Pancreas (tissue), 10 donors: ENCODE data around the gene CDC42BPB. TPM values are rescaled to one million over a fixed set of nuclear protein-coding genes. Genes with fewer than 3 reads are reported as not detected.

ENCODE experiments used
- ATAC-seq, 4 donors: fragments of 200-7000 bp; cut with Tn5 transposase; one replicate each; pipeline versions ENCODE4 v1.8.0 to v1.9.1; 2020; ENCODE audit warnings: mild to moderate bottlenecking in 4 of 4, moderate library complexity in 4 of 4
- DNase-seq, 6 donors: peaks; one replicate each; pipeline ENCODE4 v3.0.0-alpha.2; 2020
- FAIRE-seq: peaks from 2 replicates; lab custom pipeline; 2012; peaks lifted over from hg19 to GRCh38; lab: Jason Lieb, UNC
- H3K27ac ChIP-seq, 4 donors: fragments of 200-600 bp; sonication (generic); 1 replicate in 3 of 4; 2 replicates in 1 of 4; pipeline versions ENCODE4 v1.5.0 to v1.8.0; 2020
- H3K27me3 ChIP-seq, 4 donors: fragments of 200-600 bp; one replicate each; pipeline ENCODE4 v1.8.0; 2021
- H3K36me3 ChIP-seq, 3 donors: fragments of 200-600 bp; sonication (generic) in 1 of 3; one replicate each; pipeline versions ENCODE4 v1.5.0 to v1.8.0; 2020 to 2021
- H3K4me1 ChIP-seq, 3 donors: fragments of 200-600 bp; one replicate each; pipeline ENCODE4 v1.8.0; 2021
- H3K4me3 ChIP-seq, 4 donors: fragments of 200-600 bp; sonication (generic) in 2 of 4; one replicate each; pipeline versions ENCODE4 v1.5.0 to v1.8.0; 2020 to 2021
- H3K9me3 ChIP-seq, 4 donors: fragments of 200-600 bp; one replicate each; pipeline ENCODE4 v1.8.0; 2021
- CTCF ChIP-seq, 4 donors: fragments of 200-600 bp; sonication (generic) in 3 of 4; IDR thresholded peaks; one replicate each; pipeline versions ENCODE4 v1.5.0 to v1.8.0; 2021; ENCODE audit warnings: antibody characterized with exemption in 4 of 4
- WGBS, 2 donors: extraction: QIAGEN DNeasy Blood & Tissue Kit; methylation state at CpG; one replicate each; pipeline ENCODE4 v1.1.7; 2013; 5-methylcytosine and 5-hydroxymethylcytosine counted together
- intact Hi-C, 3 donors: fragments of 100-400 bp; cut with DNase I; formaldehyde crosslinking; loops; one replicate each; pipeline versions ENCODE4 v1.11.1 to v1.14.2; 2022
- polyA plus RNA-seq, 2 donors: library from polyadenylated mRNA; stranded (reverse); fragments of 200-250 nt; gene quantifications; one replicate each; pipeline ENCODE4 v1.2.3, GENCODE V29; 2013
- total RNA-seq, 6 donors: library from RNA; stranded (reverse); fragmentation: NEBNext Ultra II Directional in 4 of 6; extraction: Animal tissue kit (Norgen Biotek cat#: 25700) in 4 of 6; gene quantifications; one replicate each; pipeline versions ENCODE4 v1.2.1 to v1.2.4, GENCODE V29; 2021 to 2023
- donor health status: healthy with polysubstance abuse.
- donor health status: DM: no; HTN: no; CAD: no; lungs with moderate emphysema.
- donor health status: DM: no; HTN: no; CAD: no.
- donor health status: control.
- donor health status: control.
- donor health status: Bipolar disorder and iron deficiency.
- donor health status: DM: yes; HTN: yes; CAD: no.
- donor health status: DM: no; HTN: no; CAD: no.
- donor health status: DM: no; HTN: no; CAD: no.
- donor health status: DM: yes; HTN: yes; CAD: no.

Gene CDC42BPB
- total and polyA plus RNA-seq, 8 donors: 27.2 to 45.5 (median 32.7) TPM

GRCh38 chr14:102918438-102918837, 138.9 kb downstream of the CDC42BPB start:
- intact Hi-C loops: loop anchor here in 1 of 3 donors (10.0 kb wide), 1 partner anchor 224 kb away; no protein-coding TSS in a partner anchor
- ATAC-seq (no peak), FAIRE-seq (no peak)

GRCh38 chr14:102917469-102918211, 139.7 kb downstream of the CDC42BPB start:
- no peak for FAIRE-seq
- intact Hi-C loops: loop anchor here in 1 of 3 donors (10.0 kb wide), 1 partner anchor 223 kb away; no protein-coding TSS in a partner anchor

More at GRCh38 chr14:102918438-102918837, 138.9 kb downstream of the CDC42BPB start:
- no peak for TF ChIP-seq CTCF (IDR thresholded peaks at IDR 0.05)
- Histone ChIP-seq H3K4me1 (peaks cover 0 to 6% (median 0%) of the 10 kb centered on the region in 3 donors), H3K9me3 (no peaks in the 10 kb centered on the region), H3K27me3 (peaks cover 0 to 5% (median 0%) of the 10 kb centered on the region in 4 donors), H3K27ac (no peak overlapping the region), H3K4me3 (no peak overlapping the region), H3K36me3 (no peaks in the 10 kb centered on the region)
- DNase-seq: no peak
- 44 to 52% methylated on average over 2 of the region's 2 CpGs for WGBS, 2 donors

GRCh38 chr14:102917056-102917385, 140.3 kb downstream of the CDC42BPB start:
- intact Hi-C loops: loop anchor here in 1 of 3 donors (10.0 kb wide), 1 partner anchor 222 kb away; no protein-coding TSS in a partner anchor
- FAIRE-seq: no peak

More at GRCh38 chr14:102917469-102918211, 139.7 kb downstream of the CDC42BPB start:
- Histone ChIP-seq H3K27ac (no peak overlapping the region), H3K4me1 (peaks cover 0 to 1% (median 0%) of the 10 kb centered on the region in 3 donors), H3K27me3 (no peaks in the 10 kb centered on the region), H3K4me3 (no peak overlapping the region), H3K36me3 (no peaks in the 10 kb centered on the region), H3K9me3 (no peaks in the 10 kb centered on the region)
- TF ChIP-seq CTCF (IDR thresholded peaks at IDR 0.05): peak in 3 of 4 donors; percentile 28 to 32 (median 32)
- WGBS, 2 donors: 26 to 32% methylated on average over 12 of the region's 12 CpGs
- peak in 2 of 6 donors; percentile 39 to 58 for DNase-seq
- ATAC-seq: peak in 3 of 4 donors; percentile 51 to 66 (median 54)

GRCh38 chr14:102916347-102917055, 140.8 kb downstream of the CDC42BPB start:
- 69 to 82% methylated on average over 18 of the region's 18 CpGs for WGBS, 2 donors

More at GRCh38 chr14:102917056-102917385, 140.3 kb downstream of the CDC42BPB start:
- no peak for TF ChIP-seq CTCF (IDR thresholded peaks at IDR 0.05)
- DNase-seq: peak in 2 of 6 donors; percentile 32 to 47
- no peak overlapping the region for H3K27ac ChIP-seq
- H3K4me1 ChIP-seq: no peaks in the 10 kb centered on the region
- no peak for ATAC-seq
- H3K4me3 ChIP-seq: no peak overlapping the region
- H3K27me3 ChIP-seq: no peaks in the 10 kb centered on the region
- 74 to 76% methylated on average over 6 of the region's 6 CpGs for WGBS, 2 donors
- no peaks in the 10 kb centered on the region for H3K9me3 ChIP-seq
- no peaks in the 10 kb centered on the region for H3K36me3 ChIP-seq

More at GRCh38 chr14:102916347-102917055, 140.8 kb downstream of the CDC42BPB start:
- DNase-seq (peak in 2 of 6 donors; percentile 28 to 47), FAIRE-seq (no peak), ATAC-seq (no peak)
- no peak for TF ChIP-seq CTCF (IDR thresholded peaks at IDR 0.05)
- Histone ChIP-seq H3K27me3 (no peaks in the 10 kb centered on the region), H3K27ac (no peak overlapping the region), H3K4me3 (no peak overlapping the region), H3K9me3 (no peaks in the 10 kb centered on the region), H3K4me1 (no peaks in the 10 kb centered on the region), H3K36me3 (no peaks in the 10 kb centered on the region)
- intact Hi-C loops: loop anchor here in 1 of 3 donors (10.0 kb wide), 1 partner anchor 222 kb away; no protein-coding TSS in a partner anchor
